GM10847 (cell line): ENCODE measurements around the gene GPSM1.

Experiments
- POLR2A ChIP-seq: IDR thresholded peaks from 2 replicates; pipeline ENCODE4 v1.6.1; 2011; ENCODE audit not compliant: insufficient read length; ENCODE audit errors: extremely low read depth

Gene GPSM1, protein sequence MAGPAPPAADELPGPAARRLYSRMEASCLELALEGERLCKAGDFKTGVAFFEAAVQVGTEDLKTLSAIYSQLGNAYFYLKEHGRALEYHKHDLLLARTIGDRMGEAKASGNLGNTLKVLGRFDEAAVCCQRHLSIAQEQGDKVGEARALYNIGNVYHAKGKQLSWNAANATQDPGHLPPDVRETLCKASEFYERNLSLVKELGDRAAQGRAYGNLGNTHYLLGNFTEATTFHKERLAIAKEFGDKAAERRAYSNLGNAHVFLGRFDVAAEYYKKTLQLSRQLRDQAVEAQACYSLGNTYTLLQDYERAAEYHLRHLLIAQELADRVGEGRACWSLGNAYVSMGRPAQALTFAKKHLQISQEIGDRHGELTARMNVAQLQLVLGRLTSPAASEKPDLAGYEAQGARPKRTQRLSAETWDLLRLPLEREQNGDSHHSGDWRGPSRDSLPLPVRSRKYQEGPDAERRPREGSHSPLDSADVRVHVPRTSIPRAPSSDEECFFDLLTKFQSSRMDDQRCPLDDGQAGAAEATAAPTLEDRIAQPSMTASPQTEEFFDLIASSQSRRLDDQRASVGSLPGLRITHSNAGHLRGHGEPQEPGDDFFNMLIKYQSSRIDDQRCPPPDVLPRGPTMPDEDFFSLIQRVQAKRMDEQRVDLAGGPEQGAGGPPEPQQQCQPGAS

DNA sequence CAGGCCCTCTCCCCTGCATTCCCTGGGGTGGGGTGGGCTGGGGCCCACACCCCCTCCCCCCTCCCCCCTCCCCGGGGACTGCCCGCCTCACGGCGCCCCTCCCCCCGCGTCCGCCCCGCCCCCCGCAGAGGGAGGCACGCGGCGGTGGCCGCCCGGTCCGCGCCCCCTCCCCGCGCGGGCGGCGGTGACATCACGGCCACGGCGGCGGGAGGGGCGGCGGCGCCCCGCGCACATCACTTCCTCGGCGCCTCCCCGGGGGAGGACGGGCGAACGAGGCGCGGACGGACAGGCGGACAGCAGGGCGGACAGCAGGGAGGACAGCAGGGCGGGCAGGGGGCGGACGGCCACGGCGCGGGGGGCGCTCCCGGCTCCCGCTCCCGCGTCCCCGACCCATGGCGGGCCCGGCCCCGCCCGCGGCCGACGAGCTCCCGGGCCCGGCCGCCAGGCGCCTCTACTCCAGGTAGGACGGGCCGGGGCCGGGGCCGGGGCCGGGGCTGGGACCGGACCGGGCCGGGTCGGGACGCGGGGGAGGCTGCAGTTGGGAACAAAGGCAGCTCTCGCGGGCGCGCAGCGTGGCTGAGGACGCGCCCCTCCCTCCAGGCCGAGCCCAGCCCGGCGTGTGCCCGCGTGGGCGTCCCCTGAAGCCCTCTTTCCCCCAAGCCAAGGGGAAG lies at the start of gene GPSM1:
Gene GPSM1, plus strand, starts transcription at position 236 of the 671 bp plus-strand sequence. Its CDS starts 157 bp downstream, at position 393.
- no peak for TF ChIP-seq POLR2A

DNA sequence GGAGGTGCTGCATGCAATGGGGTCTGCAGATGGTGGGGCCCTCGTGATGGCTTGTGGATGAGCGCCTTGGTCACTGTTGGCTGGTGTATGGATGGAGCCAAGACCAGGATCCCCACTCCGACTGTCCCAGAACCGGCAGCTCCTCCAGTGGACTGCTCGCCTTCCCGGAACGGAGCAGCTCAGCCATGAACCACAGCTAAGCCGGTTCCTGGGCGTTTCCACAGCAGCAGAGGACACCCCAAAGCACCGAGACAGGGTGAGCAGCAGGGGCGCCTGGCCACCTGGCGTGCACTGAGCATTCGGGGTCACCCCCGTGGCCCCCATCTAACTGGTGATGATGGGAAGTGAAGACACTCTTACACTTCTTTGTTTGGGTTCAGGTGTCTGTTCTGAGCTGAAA lies 49.6 kb upstream of the GPSM1 start:
- TF ChIP-seq POLR2A: no peak

DNA sequence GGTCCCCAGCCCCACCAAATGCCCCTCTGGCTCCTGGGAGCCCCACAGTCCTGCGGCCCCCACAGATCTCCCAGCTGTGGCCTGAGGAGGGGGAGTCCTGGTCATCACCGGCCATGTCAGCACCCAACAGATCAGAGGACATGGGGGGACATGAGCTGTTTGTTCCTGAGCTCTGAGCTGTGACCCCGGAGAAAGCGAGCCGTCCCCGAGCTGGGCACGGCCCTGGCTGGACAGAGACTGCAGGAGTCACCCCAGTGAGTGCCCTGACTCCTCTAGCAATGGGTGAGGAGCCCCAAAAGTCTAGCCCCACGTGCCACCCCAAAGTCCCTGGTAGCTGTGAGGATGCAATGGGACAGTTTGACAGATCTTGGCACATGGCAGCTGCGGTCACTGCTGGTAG lies 49.1 kb upstream of the GPSM1 start:
- no peak for TF ChIP-seq POLR2A

DNA sequence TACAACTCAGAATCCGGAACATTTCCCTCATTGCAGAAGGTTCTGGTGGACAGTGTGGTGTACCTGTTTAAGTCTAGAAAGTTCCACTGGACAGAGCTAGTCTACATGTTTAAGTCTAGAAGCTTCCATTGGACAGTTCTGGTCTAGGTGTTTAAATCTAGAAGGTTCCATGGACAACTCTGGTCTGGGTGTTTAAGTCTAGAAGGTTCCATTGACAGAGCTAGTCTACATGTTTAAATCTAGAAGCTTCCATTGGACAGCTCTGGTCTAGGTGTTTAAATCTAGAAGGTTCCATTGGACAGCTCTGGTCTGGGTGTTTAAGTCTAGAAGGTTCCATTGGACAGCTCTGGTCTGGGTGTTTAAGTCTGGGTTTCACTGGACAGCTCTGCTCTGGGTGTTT lies 48.4 kb upstream of the GPSM1 start:
- no peak for TF ChIP-seq POLR2A

DNA sequence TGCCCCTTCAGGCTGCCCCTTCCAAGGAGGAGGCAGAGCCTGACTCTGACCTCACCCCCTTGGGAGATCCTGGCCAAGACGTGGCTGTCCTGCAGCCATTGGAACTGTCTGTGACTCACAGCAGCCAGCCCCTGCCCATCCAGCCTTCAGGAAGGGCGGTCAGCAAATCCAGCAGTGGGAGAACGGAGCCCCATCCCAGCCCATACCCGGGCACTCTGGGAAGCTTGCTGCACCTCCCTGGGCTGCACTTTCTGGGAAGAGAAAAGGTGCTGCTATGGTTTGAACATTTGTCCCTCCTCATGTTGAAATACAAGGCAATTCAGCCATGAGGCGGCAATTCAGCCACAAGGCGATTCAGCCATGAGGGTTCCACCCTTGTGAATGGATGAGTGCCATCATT lies 47.9 kb upstream of the GPSM1 start:
- no peak for TF ChIP-seq POLR2A

DNA sequence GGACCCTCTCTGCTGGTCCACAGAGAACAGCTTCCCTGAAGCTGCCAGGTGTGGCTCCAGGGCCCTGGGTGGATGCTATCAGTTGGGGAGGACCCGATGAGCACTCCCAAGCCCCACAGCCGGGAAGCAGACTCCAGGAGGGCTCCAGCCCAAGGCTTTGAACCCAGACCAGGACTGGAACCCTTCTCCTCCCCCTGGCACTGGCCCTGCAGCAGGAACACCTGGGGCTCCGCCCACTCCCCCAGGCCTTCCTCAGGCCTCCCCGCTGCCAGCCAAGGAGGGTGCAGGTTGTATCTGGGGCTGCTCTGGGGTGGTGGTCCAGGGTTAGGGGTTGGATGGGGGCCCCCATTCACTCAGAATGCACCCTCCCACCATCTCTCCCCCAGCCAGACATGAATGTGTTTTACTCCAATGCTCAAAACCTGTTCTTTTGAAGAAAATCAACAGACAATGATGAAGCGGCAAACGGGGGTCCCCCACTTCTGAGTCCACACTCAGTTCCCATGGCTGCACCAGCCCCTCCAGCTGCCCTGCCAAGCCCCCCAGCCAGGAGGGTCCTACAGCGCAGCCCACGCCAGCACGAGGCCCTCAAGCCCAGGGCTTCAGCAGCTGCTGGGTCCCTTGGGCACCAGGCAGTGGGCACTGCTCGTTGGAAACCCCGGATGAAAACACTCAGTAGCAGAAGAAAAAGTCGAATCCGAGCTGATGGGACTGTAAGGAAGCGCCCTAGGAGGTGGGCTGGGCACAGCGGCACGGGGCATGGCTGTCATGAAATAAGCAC lies 46.6 kb upstream of the GPSM1 start:
- no peak for TF ChIP-seq POLR2A

DNA sequence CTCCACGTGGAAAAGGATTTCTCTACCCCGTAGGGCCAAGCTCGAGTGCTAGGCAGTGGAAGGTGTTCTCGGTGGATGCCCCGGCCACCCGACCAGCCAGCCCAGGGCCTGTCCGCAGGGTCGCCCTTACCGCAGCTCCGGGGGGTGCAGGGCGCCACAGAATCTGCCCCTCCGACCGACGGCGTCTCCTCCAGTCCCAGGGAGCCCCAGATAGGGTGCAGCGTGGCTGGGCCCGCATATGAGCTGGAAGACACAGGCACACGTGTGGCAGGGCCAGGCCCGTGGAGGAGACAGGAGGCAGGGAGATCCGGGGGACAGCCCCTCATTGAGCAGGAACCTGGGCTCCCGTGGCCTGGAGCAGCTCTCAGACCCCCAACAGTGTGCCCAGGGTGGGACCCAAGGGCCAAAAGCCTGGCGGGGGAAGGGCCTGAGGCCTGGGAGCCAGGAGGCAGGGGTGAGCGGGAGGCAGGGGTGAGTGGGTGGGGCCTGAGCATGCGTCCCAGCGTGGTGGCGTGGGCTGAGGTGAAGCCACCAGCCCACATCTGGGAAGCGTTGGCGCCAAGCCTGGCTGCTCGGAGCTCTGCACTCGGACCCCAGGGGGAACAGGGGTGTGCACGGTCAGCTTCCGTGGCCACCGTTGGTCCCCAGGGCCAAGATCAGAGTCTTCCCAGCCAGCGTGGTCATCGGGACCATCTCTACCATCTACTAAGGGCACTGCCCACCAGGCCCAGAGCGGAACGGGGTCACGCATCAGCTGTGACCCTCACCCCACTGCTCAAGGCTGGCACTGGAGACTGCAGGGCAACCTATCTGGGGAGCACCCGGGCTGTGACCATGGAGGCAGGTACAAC lies 45.7 kb upstream of the GPSM1 start:
- no peak for TF ChIP-seq POLR2A

DNA sequence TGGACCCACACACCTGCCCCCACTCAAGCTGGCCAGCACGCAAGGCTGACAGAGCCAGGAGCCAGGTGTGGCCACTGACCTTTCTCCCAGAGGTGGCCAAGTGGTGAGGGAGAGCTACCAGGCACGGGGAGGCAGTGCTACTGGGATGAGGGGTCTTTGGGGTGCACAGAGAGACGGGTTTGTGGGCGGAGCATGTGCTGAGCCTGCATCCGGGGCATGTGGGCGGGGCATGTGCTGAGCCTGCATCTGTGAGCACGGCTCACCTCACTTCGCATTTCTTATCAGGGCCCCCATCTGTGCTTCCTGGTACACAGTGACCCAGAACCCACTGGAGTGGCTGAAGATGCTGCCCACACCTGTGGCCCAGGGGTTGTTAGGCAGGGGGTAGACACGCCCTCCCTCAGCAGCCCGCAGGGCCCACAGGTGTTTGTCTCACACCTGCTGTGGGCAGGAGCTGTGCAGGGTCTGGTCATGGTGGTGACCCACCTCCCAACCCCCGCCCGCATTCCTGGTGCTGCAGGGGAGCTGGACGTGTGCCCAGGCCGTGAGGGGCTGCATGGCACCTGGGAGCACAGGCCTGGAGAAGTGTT lies 45.0 kb upstream of the GPSM1 start:
- no peak for TF ChIP-seq POLR2A

DNA sequence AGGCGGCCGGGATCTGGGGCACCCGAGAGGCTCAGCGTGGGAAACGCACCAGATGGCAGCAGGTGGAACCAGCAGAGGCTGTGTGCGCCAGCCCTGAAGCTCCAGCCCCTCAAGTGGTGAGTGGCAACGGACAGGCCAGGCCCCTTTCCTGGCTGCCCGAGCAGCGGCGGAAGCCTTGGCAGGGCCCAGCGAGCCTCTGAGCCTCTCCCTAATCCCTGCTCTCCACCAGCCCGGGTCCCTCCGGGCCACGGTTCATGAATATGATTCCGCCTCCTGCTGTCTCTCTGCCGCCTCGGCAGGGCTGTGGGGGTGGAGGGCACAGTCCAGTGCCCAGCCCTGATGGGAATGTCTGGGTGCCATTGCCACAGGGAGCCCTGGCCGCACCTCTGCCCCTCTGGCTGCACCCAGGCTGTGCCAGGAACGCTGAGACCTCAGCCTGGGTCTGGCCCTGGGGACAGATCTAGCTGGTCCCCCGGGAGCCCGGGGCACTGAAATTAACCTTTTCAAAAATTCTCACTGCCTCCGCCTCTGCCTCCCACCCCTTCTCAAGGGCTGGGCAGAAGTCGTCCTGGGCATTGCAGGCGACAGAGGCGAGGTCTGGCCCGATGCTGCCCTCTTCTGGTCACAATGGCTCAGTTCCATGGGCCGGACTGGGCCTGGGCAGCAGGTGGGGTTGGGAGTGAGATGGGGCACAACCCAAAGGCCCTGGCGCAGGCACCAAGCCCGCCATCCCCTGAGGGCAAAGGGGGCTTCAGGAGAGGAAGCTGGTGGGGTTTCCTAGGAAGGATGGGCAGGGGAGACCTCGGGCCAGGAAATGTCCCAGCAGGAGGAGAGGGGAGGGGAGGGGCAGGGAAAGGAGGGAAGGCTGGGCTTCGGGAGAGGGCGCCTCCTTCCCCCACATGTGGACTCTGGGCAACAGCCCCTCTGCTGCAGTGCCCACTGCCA lies 43.8 kb upstream of the GPSM1 start:
- no peak for TF ChIP-seq POLR2A

DNA sequence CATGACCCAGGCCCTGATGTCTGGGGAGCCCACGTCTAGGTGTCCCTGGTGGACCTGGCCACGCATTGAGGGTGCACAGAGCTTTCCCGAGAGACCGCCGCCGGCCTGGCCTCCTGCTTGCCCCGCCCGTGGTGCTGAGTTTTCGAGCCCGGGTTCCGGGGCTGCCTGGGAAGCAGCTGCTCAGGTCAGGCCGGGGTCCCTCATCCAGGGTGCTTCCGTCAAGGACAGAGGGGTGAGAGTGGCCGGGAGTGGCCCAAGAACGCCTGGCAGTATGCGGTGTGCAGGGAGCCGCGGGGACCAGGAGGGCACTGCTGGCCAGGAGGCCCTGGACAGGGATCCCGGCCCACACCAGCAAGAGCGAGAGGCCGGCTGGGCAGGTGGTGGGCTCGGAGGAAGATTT lies 43.0 kb upstream of the GPSM1 start:
- no peak for TF ChIP-seq POLR2A

DNA sequence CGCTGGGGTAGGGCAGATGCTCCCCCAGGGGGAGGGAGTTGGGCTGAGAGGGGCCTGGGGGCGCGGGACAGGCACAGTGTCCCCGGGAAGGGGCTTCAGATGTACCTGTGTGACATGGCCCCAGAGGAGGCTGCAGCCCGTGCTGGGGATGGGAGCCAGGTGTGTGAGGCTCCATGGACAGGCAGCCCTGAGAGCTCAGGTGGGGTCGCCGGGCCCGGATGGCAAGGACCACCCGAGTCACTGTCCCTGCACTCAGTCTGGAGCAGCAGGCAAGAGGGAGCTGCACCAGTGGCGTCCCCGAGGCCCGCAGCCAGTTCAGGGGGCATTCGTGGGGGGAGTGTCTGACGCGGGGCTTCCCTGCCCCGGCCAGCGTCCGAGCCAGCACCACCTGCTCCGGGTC lies 42.4 kb upstream of the GPSM1 start:
- no peak for TF ChIP-seq POLR2A

DNA sequence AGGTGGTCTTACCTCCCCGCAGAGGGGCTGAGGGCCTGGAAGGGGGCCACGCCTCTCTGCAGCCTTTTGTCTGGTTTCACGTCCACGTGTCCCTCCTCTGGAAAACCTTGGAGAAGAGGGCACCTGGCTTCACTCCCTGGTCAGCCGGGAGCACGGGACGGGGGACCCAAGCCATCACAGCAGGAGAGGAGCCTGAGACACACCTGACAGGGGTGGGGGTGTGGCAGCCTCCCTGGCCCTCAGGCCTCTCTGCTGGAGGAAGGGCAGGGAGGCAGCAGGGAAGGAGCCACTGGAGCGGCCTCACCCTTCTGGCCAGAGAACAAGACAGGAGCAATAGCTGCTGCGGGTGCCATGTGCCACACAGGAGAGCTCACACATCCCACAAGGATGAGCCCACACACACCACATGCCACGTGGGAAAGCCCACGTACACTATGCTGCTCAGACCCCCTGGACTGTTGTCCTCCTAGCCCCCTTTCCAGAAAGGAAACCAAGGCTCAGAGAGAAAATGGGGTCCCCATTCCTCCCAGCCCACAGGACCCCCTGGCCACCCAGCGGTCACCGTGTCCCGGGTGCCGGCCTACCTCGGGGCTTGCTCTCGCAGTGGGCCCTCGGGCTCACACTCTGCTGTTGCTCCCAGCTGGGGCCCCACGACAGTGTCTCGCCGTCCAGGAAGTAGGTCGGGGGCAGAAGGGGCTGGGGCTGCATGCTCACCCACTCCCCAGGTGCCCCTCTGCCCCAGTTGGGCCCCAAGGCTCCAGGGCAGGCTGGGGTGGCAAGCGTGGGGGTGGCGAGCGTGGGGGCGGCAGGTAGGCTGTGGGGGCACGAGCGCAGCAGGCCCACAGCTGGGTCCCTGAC lies 41.6 kb upstream of the GPSM1 start:
- no peak for TF ChIP-seq POLR2A
